Activated effector memory CD4-positive, alpha-beta T cell treated with anti-CD3 and anti-CD28 coated beads, Interleukin-2, amount 50 U/mL, for 16 hours (primary cell): ENCODE results near the gene EPHA6.

Experiments
- DNase-seq: peaks from one replicate; pipeline ENCODE4 v3.0.0-alpha.2; 2020

The EPHA6 gene

DNA sequence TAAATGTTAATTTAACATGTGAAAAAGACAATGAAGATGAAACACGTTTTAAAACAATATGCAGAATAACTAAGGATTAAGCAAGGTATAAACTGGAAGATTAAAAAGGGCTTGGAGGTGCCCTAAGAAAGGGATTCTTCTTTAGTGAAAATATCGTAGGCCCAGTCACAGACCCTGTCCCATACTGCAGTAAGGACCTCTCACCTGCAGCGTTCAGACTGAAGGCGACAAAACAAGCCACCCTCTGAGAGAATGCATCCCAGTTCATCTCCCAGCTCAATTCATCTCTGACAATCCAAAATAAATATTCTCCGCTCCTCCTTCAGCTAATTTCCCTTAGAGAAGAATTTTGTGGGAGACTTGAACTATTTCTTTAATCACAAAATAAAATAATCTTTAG is 847.9 kb downstream of the EPHA6 start:
- DNase-seq, result no peak

DNA sequence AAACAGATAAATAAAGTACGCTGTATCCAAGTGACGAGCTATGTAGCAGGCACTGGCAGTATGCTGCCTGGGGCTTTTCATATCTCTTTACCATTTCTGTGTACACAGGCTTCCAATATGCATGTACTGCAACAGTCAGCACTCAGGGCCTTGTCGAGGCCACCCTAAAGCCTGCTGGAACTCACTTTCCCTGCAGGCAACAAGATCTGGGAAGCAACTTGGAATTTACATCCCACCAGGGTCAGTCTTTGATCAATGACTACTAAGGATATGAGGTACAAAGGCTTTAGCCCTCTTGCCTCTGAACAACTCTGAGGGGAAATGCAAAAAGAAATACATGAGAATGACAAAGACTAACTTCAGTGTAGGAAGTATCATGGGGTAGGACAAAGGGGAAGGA is 848.4 kb downstream of the EPHA6 start:
- no peak for DNase-seq

DNA sequence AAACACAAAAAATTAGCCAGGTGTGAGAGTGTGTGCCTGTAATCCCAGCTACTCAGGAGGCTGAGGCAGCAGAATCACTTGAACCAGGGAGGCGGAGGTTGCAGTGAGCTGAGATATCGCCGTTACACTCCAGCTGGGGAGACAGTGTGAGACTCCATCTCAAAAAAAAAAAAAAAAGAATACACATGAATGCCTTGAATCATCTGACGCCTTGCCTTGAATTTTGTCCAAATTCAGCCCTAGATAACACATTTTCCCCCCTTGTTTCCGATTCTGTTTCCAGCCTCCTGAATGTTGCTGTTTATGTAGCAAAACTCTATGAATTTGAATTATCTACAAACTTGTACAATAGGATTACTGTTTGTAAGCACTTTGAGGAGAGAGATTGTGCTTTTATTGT is 851.5 kb downstream of the EPHA6 start:
- no peak for DNase-seq

DNA sequence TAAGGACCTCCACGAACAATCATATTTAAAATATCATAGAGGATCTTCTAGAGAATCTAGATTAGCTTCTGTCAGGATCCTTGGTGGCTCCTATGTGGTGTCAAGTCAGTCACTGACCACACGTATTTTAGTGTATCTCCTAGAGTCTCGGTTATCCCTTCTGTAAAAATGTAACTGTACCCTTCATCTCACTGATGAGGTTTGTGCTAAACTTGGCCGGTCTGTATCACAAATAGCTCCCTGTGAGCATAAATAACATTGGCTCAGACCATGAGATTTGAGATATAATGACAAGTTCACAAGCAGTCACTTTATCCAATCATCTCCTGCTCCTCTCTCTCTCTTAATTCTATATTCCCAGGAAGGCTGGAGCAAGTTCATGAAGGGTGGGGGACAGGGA is 856.6 kb downstream of the EPHA6 start:
- DNase-seq, result no peak

DNA sequence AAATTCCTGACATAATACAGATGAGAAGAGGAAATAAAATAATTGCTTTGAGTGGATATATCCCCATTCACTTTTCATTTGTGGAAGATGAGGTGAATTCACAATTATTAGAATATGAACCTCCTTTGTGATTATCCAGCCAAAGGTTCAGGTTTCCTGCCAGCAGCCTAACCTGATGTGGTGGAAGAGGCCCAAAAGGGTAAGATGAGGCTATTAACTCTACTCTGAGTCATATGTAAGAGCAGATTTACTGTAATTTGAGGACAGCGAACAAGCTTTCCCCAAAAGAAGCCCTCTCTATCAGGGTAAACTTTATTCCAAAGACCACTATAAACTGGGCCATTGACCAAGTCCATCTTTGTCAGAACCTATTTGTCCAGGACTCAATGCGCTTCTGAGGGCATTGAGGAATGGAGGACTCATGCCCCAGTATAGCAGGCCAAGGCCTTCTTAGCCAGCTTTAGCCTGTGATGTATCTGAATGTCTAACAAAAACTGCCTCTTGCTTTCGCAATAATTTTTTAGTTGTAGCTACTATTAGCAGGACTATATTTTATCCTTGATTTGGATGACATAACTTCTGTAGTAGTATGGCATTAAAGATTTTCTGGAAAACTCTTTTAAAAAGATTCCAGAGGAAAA is 859.1 kb downstream of the EPHA6 start:
- DNase-seq, result no peak

DNA sequence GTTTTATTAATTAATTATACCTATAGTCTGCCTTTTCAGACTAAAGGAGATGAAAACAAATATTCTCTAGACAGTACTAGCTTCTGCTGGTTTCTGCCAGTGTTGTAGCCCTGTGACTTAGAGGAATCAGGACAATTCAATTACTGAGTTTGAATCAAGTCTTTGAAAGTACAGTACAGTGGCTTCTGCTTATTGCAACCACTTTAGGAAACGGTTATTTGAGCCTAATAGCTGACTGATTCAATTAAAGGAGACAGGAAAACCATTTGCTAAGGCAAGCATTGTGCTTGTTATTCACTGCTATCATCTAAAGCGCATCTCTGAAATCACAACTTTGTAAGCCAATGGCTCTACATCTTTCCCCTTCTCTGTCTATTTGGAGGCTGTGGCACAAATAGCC is 860.1 kb downstream of the EPHA6 start:
- no peak for DNase-seq

DNA sequence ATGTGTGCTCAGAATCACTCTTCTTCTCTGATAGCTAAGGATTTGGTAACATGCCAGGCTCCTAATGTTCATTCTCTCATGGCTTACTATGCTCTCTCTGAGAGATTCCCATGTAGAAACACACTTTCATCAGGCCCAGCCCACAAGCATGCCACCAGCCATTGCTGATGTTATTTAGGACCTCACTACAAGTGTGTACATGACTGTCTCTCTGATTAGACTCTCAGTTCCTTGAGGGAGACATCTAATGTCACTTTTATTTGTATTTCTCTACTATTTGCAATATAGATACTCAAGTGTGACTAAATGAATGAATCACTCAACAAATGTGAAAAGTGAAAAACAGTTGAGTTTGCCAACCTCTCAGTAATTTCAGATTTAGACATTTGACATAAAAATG is 865.8 kb downstream of the EPHA6 start:
- DNase-seq, result no peak

DNA sequence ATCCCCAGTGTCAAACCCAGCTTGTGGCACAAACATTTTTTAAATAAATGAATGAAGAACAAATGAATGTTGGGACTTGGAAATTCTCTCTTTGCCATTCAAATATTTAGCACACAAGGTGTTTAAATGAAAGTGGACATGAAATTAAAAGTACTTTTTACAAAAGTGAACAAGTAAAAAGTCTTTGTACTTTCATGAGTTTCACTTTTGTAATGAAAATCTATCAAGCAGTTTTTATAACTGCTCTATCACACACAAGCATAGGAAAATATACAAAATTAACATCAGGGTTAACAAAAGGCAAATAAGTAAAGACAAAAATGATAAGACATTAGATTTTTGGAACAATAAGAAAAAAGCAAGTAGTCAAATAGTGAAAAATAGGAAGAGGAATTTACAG is 866.3 kb downstream of the EPHA6 start:
- no peak for DNase-seq

DNA sequence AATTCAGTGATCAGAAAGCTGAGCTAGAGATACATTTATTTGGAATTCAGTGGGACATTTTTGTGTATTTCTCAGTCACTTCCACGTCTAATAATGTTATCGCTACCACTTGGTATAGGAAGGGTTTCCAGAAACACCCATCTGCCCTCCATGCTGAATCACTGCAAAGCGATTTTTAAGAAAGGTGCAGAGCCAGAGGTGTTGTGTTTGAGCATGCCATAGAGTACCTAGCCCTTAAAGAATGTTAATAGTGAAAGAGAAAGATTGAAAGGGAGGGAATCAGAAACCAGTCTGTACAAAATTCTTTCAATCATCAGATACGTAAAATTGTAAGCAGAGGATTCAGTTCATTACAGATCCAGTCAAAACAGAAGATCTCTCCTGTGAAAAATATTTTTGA is 870.1 kb downstream of the EPHA6 start:
- no peak for DNase-seq

DNA sequence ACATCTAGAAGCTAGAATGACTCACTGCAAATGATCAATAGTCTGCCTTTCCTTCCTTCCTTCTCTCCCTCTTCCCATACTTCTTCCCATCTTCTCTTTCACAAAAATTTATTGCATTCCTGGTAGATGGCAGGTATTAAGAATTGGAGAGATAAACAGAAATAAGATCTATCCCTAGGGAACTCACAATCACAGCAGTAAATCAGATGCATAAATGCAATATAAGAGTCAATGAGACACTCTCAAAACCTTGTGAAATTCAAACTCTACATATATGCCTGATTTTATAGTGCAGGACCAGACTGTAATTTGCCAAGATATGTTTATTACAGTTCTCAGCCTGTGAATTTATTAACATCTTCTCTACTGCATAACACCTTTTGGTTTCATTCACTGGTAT is 871.9 kb downstream of the EPHA6 start:
- DNase-seq, result no peak

DNA sequence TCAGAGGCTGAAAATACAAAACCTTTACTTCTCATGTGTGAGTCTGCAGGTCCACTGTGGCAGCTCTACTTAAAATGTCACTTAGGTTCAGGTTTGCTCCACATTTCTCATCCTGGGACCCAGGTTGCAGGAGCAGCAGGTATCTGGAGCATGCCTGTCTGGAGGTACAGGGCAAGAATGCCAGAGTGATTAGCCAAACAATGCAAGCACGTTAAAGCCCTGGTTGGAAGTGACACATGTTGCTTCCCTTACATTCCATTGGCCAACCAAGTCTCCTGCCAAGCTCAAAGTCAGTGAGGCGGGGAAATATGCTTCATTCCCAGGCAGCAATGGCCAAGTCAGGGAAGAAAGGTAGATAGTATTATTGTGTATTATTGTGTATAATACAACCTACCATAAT is 873.3 kb downstream of the EPHA6 start:
- no peak for DNase-seq

DNA sequence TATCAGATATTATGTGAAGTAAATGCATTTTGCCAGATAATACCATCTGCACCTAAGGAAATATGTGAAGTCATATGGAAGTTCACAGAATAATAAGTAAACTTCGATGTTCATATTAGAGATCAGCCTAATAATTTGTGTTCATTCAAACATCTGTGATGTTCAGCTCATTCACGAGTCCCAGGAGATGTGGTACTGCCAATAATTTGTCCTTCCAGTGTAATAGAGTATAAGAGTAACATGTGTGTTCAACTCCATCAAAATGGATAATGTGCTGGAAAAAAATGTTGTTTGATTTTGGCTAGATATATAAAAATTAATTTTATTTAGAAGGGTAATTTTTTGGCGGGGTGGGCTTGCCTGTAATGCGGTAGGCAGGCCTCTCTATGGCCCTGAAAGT is 874.7 kb downstream of the EPHA6 start:
- no peak for DNase-seq

DNA sequence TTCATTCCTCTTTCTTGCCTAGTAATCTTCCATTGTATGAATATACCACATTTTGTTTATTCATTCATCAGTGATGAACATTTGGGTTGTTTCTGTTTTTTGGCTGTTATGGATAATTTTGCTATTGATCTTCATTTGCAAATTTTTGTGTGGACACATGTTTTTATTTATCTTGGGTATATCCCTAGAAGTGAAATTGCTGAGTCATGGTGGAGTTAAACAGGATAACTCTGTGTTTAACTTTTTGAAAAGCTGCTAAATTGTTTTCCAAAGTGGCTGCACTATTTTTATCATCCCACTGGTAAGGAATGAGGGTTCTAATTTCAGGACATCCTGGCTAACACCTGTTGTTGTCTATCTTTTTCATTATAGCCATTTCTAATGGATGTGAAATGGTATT is 875.6 kb downstream of the EPHA6 start:
- no peak for DNase-seq

DNA sequence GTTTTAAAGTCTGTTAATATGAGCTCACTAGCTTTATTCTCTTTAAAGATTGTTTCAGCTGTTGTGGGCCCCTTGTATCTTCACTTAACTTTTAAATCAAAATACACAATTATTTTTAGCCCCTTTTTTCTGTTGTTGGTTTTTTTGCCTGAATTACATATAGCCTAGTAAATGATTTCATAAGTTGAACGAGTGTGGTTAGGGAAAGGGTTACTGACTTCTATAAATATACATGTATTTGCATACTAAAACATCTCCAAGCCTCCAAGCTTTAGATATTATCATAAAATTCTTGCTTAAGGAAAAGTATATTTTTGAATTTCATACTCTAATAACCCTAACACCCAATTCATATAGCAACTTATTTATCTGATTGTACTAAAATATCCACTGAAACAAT is 877.0 kb downstream of the EPHA6 start:
- no peak for DNase-seq

DNA sequence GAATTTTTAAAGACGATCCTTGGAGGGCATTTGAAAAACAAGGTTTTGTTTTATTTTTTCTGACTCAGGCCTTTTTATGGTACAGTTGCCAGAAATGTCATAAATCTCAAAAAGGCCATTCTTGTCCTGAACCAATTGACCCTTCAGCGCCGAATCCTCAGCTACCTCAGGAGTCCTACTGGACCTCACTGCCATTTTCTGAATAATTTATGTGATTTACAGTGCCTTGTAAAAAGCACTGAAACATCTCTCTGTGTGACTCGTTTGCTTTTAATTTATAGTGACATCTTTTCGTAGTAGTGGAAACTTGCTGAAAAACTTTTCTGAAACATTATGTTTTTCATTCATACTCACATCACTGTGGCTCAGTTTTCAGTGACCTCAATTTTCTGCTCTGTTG is 878.0 kb downstream of the EPHA6 start:
- DNase-seq, result no peak

DNA sequence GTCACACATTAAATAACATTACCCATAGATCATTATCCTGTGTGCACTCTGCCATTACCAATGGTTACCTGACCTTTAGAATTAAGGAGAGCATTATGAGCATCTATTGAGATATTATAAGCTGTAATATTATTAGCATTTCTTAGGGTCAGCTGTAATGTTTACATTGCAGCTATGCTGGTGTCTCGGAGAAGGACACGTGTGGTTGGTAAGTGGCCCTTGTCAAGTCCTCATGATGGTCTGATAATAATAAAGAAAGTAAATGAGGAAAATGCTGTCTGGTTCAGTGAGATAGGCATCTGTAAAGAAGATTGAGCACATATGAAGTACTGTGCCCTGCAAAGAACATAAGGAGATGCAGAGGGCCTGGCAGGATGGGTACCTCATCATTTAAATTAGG is 878.4 kb downstream of the EPHA6 start:
- no peak for DNase-seq

DNA sequence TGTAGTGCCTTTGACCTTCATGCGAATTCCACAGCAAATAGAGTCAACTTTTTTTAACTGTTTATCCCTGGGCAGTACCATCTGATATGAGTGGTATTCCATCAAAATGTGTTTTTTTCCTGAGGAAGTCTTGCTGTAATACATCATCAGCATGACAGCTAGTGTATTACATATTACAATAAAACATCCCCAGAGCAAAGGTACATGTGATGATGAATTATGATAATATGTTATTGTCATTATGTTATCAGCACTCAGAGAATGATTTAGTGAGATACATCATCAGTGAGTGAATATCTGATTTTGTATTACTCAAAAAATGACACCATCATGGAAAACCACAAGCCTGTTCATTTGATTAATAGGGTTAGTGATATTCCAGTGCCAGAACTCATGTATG is 880.5 kb downstream of the EPHA6 start:
- DNase-seq, result no peak

DNA sequence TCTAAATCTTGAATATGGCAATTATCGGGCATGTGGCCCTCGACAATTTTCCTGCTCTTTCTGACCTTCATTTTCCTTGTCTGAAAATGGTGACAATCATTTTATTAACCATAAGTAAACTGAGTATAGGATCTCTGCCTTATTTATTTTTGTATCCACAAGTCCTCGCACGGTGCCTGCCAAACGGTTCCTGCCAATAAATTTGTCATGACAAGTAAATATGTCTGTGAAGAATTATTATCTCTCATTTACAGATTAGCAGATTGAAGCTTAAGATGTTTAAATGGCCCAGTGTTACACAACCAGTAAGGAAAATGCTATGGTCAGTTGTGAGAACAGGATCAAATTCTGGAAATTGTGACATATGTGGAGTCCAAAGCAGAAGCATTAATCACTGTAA is 884.3 kb downstream of the EPHA6 start:
- no peak for DNase-seq

DNA sequence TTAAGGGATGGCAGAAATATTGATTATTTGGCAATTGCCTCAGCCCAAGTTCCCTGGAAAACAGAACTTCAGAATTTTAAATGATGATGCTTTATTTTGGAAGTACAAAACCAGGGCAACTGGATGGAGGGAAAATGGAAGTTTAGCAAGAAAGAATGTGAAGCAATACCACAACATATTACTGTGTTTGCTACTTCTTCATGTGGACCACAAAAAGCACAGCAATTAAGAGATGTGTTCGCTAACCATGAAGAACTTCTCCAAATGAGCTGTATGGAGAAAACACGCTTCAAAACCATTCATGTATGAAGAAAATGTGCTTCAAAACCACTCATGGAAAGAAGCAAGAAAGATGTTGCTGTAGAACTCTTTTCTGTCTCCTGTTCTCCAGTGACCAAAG is 885.5 kb downstream of the EPHA6 start:
- no peak for DNase-seq

DNA sequence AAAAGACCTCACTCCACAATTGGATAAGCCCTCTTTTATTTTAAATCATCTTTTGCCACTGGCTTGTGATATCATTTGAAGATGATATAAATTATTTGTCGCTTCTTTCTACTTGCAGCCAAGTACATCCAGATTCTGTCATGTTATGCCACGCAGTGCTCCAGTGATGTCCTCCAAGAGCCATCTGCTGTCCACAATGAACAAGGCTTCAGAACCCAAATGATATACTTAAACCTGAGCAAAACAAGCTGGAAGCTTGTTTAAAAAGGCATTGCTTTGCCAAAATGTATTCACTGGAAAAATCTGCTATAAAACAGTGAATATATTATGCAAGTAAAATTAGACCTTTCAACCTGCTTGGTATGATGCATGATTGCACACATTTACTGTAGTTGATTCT is 891.4 kb downstream of the EPHA6 start:
- no peak for DNase-seq

DNA sequence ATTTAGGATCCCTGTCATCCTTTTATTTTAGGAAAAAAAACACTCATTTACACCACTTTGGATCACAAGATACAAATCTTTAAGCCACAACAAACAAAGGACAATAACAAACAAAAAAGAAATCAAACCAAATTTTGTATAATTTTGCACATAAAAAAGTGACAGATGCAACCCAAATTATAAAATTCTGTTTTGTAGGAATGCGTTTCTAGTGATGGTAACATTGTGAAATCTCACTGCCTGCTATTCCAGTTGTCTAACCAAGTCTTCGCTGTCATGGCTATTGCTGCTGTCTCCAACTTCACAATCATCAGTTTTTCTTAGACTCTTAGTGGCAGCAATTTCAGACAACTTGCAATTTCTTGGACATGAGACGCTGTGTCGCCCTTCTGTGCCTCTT is 891.8 kb downstream of the EPHA6 start:
- DNase-seq, result no peak

DNA sequence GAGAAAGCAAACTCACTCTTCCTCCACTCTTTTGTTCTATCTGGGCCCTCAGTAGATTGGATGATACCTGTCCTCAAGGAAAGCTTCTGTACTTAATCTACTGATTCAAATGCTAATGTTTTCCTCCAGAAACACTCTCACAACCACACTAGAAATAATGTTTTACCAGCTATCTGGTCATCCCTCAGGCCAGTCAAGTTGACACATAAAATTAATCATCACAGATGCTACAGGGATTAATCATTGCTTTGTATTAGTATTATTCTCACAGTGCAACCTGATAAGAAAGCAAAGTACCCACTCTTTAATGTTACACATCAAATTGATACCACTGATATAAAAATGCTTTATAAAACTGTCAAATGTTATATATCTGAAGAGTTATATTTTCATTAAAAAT is 897.3 kb downstream of the EPHA6 start:
- no peak for DNase-seq

DNA sequence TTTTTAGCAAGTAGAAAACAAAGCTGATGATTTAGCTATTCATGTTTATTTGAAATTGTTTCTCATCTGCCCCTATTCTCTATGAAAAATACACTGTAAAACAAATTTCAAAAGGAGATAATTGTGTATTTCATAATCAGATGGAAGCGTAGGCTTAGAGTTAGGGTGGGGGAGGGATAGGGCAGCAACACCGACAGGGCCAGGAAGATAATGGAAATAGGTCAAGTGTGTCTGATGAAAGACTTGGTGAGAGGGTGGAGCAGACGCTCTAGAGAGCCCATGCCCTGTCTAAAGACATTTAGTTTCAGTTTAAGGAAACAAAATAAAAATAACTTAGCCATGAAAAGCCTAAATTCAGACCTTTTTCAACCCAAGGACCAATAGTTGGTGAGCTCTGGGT is 898.5 kb downstream of the EPHA6 start:
- no peak for DNase-seq

DNA sequence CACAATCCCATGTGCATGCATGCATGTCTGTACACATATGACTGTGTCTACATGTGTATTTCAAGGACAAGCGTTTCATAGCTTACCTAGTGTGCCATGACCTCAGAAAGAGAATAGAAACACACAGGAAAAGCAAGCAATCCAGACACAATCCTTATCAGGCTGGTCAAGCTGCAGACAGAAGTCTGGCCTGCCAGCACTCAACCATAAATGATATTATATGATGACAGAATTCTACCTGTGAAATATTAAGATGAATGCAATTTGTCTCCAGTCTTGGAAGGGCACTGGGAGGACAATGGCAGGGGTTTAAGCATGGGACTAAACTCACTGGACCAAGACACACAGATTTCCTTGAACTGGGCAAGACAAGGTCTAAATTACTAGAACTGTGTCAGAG is 899.2 kb downstream of the EPHA6 start:
- DNase-seq, result no peak

DNA sequence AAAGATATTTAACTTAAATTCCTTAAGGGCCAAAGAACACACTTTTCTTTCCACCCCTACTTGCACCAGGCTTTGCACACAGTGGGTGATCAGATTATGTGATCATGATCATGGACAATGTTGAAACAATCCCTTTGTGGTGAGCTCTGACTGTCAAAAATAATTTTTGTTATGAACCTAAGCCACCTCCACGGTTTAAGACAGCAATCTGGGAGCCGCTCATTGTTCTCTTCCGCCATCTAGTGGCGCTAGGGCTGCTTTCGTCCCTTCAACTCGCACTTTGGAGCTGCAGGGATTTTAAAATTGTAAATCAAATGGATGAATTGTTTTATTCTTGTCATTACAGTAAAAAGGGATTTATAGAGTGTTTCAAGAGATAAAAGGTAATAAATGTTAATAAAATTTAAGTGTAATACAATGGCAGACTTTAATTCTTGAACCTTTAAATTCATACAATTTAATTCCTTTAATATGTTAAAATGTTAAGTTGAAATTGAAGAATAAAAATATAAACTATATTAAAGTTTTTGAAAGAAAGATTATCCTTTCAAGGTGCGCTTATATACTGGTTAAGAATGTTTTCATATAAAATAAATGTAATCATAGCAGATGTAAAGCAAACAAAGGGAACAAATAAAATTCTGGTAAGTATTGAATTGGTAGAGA is 904.9 kb downstream of the EPHA6 start:
- DNase-seq, result peak; percentile 85
